ENCODE measurements around the gene IFRD2.

DNA sequence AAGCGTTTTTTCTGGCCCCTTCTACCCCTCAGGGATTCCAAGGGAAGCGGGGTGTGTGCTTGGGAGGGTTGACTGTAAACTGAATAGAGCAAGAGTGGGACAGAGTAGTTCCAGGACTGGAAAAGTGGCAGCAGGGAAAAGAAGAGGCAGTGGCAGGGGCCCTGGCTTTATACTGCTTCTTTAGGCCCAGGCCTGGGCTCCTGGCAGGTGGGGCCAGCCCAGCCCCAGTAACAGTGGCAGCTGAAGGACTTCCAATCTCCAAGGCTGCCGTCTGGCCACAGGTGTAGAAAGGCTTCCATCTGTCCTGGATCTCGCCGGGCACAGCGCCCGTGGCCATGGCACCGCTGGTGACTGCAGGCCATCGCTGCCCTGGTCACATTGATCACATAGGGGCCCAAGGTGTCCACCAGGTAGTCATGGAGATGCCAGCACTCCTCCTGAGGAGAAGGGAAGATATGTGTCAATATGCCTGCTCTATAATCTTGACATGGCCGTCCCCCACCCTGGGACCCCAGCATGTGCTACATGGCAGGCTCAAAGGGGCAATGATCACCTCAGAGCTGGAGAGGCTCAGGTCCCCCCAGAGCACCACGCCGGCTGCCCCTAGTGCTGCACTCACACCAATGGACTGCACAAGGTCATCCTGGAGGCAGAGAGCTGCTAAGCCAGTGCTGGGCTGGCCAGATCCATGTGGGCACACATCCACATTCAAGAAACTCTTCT lies 1.0 kb upstream of the IFRD2 start:
- TF ChIP-seq, protein P1, sequence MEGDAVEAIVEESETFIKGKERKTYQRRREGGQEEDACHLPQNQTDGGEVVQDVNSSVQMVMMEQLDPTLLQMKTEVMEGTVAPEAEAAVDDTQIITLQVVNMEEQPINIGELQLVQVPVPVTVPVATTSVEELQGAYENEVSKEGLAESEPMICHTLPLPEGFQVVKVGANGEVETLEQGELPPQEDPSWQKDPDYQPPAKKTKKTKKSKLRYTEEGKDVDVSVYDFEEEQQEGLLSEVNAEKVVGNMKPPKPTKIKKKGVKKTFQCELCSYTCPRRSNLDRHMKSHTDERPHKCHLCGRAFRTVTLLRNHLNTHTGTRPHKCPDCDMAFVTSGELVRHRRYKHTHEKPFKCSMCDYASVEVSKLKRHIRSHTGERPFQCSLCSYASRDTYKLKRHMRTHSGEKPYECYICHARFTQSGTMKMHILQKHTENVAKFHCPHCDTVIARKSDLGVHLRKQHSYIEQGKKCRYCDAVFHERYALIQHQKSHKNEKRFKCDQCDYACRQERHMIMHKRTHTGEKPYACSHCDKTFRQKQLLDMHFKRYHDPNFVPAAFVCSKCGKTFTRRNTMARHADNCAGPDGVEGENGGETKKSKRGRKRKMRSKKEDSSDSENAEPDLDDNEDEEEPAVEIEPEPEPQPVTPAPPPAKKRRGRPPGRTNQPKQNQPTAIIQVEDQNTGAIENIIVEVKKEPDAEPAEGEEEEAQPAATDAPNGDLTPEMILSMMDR (IDR thresholded peaks at IDR 0.05): no peak
- TF ChIP-seq POLR2AphosphoS5 (IDR thresholded peaks at IDR 0.05): no peak
